SJSA1 (cell line): ENCODE results near the gene MPDU1. TPM values are rescaled to one million over a fixed set of nuclear protein-coding genes. Genes with fewer than 3 reads are reported as not detected.

Experiments used
- DNase-seq, 2 experiments: peaks; one replicate each; pipeline ENCODE4 v3.0.0-alpha.2; 2015 to 2020; ENCODE audit warnings: low spot score in 2 of 2, low read depth in 1 of 2
- H3K27ac ChIP-seq: fragments of 250-450 bp; sonication (Bioruptor Pico); 2 replicates; pipeline ENCODE4 v1.5.1; 2020; ENCODE audit warnings: mild to moderate bottlenecking, moderate library complexity
- H3K27me3 ChIP-seq: fragments of 250-450 bp; sonication (Bioruptor Pico); replicated peaks from 2 replicates; pipeline ENCODE4 v1.5.1; 2020; ENCODE audit warnings: mild to moderate bottlenecking, moderate library complexity
- H3K36me3 ChIP-seq: fragments of 250-450 bp; sonication (Bioruptor Pico); 2 replicates; pipeline ENCODE4 v1.5.1; 2020; ENCODE audit warnings: mild to moderate bottlenecking
- H3K4me1 ChIP-seq: fragments of 250-450 bp; sonication (Bioruptor Pico); replicated peaks from 2 replicates; pipeline ENCODE4 v1.6.1; 2021; ENCODE audit warnings: mild to moderate bottlenecking
- H3K4me3 ChIP-seq: fragments of 250-450 bp; sonication (Bioruptor Pico); 2 replicates; pipeline ENCODE4 v1.5.1; 2020; ENCODE audit warnings: mild to moderate bottlenecking
- H3K9me3 ChIP-seq: fragments of 250-450 bp; sonication (Bioruptor Pico); replicated peaks from 2 replicates; pipeline ENCODE4 v1.5.1; 2020; ENCODE audit warnings: mild to moderate bottlenecking
- total RNA-seq: library from RNA; depleted of rRNA; stranded (reverse); fragments of >200 nt; shearing (Covaris generic); gene quantifications from 2 replicates; pipeline ENCODE4 v1.2.3, GENCODE V29; 2014

The MPDU1 gene
- total RNA-seq, 1 experiment from 2014 or later, result 213 TPM

DNA sequence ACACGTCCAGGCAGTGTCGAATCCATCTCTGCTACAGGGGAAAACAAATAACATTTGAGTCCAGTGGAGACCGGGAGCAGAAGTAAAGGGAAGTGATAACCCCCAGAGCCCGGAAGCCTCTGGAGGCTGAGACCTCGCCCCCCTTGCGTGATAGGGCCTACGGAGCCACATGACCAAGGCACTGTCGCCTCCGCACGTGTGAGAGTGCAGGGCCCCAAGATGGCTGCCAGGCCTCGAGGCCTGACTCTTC is 11.4 kb upstream of the MPDU1 start:
- Histone ChIP-seq H3K36me3 (peaks cover 84% of the 10 kb centered on the region), H3K4me1 (peaks cover 18% of the 10 kb centered on the region), H3K27ac (peak overlapping the region; percentile 12)

DNA sequence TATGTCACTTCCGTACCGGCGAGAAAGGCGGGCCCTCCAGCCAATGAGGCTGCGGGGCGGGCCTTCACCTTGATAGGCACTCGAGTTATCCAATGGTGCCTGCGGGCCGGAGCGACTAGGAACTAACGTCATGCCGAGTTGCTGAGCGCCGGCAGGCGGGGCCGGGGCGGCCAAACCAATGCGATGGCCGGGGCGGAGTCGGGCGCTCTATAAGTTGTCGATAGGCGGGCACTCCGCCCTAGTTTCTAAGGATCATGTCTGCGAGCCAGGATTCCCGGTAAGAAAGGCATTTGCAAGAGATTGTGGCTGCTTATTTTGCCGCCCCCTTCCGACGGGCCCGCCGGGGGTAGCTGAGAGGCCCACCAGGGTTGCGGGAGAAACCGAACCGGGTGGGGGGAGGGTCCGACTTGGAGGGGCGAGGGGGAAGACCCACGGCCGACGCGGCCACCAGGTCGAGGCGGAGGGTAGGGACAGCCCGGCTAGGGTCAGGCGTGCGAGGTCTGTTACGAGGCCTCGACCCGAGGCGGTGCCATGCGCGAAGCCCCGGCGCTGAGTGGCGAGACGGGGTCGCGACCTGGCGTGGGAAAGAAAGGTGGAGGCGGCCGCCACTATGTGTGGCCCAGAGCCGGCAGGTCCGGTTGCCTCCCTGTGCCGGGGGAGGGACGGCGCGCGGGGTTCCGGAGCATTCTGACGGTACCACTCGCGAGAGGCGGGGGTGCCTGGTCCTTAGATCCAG is 10.9 kb upstream of the MPDU1 start:
- DNase-seq, result peak in 1 of 2 experiments; percentile 99
- H3K4me3 ChIP-seq, result peak overlapping the region; percentile 75
- peaks cover 18% of the 10 kb centered on the region for H3K4me1 ChIP-seq
- H3K9me3 ChIP-seq, result no peaks in the 10 kb centered on the region
- no peaks in the 10 kb centered on the region for H3K27me3 ChIP-seq
- H3K27ac ChIP-seq, result peak overlapping the region; percentile 83
- H3K36me3 ChIP-seq, result peaks cover 84% of the 10 kb centered on the region

More for the DNA sequence above, 11.4 kb upstream of the MPDU1 start:
- Histone ChIP-seq H3K9me3 (no peaks in the 10 kb centered on the region), H3K27me3 (no peaks in the 10 kb centered on the region), H3K4me3 (peak overlapping the region; percentile 75)
- DNase-seq, result peak in 1 of 2 experiments; percentile 98

GRCh38 chr17:7573324-7574080 is 10.2 kb upstream of the MPDU1 start:
- H3K27me3 ChIP-seq, result no peaks in the 10 kb centered on the region
- H3K27ac ChIP-seq, result peak overlapping the region; percentile 83
- H3K4me1 ChIP-seq, result peaks cover 18% of the 10 kb centered on the region
- H3K9me3 ChIP-seq, result no peaks in the 10 kb centered on the region
- peak overlapping the region; percentile 75 for H3K4me3 ChIP-seq
- peak; percentile 73 to 91 for DNase-seq
- H3K36me3 ChIP-seq, result peaks cover 87% of the 10 kb centered on the region

DNA sequence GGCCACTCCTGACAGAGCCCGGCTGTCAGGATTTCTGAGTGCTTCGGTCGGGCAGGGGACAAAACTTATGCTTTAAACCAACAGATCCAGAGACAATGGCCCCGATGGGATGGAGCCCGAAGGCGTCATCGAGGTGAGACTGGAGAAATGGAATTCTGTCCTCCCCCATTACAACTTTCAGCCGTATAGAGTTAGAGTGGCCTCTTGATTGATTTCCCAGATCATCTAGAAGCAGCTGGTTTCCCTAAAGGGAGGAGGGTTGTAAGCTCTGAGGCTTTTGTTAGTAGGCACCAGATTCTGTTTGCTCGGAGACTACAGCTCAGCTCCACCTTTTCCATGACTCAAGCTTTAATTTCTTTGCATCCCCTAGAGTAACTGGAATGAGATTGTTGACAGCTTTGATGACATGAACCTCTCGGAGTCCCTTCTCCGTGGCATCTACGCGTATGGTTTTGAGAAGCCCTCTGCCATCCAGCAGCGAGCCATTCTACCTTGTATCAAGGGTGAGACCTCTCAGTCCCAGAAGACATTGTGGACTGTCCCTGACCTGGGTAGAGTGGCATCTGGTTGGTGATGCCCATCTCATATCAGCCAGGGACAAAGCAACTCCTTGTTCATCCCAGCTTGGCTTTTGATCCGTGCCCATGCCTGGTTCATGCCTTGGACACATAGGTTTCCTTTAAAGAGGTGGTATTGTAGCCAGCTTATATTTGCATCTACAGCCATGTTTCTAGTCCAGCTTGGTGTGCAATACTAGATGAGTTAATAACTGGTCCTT is 9.3 kb upstream of the MPDU1 start:
- H3K27me3 ChIP-seq, result no peaks in the 10 kb centered on the region
- no peak for DNase-seq
- H3K27ac ChIP-seq, result no peak overlapping the region
- H3K4me1 ChIP-seq, result peaks cover 24% of the 10 kb centered on the region
- H3K4me3 ChIP-seq, result peak overlapping the region; percentile 75
- H3K9me3 ChIP-seq, result no peaks in the 10 kb centered on the region
- H3K36me3 ChIP-seq, result peaks cover 91% of the 10 kb centered on the region

GRCh38 chr17:7575481-7575883 is 8.2 kb upstream of the MPDU1 start:
- Histone ChIP-seq H3K9me3 (no peaks in the 10 kb centered on the region), H3K27ac (no peak overlapping the region), H3K36me3 (peaks cover 92% of the 10 kb centered on the region), H3K27me3 (no peaks in the 10 kb centered on the region), H3K4me3 (no peak overlapping the region), H3K4me1 (peaks cover 31% of the 10 kb centered on the region)
- DNase-seq, result no peak

DNA sequence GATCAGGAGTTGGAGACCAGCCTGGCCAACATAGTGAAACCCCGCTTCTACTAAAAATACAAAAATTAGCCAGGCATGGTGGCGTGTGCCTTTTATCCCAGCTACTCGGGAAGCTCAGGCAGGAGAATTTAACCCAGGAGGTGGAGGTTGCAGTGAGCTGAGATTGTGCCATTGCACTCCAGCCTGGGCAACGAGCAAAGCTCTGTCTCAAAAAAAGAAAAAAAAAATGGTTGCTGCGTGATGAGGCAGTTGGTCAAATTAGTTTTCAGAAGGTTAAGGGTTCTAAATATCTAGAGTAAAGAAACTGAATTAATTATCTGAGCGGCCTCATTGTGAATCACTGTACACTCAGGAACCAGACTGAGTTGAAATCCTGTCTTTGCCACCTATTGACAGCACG is 7.7 kb upstream of the MPDU1 start:
- Histone ChIP-seq H3K9me3 (no peaks in the 10 kb centered on the region), H3K27me3 (no peaks in the 10 kb centered on the region), H3K4me3 (no peak overlapping the region), H3K36me3 (peaks cover 92% of the 10 kb centered on the region), H3K27ac (no peak overlapping the region), H3K4me1 (peaks cover 31% of the 10 kb centered on the region)
- DNase-seq, result no peak

GRCh38 chr17:7576432-7576937 is 7.2 kb upstream of the MPDU1 start:
- Histone ChIP-seq H3K27ac (no peak overlapping the region), H3K9me3 (no peaks in the 10 kb centered on the region), H3K4me3 (no peak overlapping the region), H3K27me3 (no peaks in the 10 kb centered on the region), H3K36me3 (peaks cover 87% of the 10 kb centered on the region), H3K4me1 (peaks cover 31% of the 10 kb centered on the region)
- no peak for DNase-seq

DNA sequence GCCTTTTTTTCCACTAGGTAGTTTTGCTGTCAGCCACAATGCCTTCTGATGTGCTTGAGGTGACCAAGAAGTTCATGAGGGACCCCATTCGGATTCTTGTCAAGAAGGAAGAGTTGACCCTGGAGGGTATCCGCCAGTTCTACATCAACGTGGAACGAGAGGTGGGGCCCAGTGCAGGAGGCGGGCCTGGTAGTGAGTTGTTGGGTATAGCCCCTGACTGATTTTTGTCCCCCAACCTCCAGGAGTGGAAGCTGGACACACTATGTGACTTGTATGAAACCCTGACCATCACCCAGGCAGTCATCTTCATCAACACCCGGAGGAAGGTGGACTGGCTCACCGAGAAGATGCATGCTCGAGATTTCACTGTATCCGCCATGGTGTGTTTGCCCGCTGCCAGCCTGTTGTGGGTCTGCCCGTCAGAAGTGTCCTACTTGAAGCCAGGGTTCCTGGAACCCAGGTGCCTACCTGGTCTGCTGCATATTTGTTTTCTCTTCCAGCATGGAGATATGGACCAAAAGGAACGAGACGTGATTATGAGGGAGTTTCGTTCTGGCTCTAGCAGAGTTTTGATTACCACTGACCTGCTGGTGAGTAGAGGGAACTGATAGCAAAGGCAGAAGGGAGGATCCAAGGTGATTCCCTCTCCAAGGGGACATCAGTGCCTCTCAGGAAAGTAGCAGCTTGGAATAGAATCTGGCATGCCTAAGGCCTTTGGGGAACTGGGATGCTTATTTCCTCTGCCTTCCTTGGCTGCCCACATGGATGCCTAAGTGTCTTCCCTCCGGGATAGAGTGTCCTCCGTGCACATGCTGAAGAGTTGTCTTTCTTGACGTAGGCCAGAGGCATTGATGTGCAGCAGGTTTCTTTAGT is 6.1 kb upstream of the MPDU1 start:
- Histone ChIP-seq H3K9me3 (no peaks in the 10 kb centered on the region), H3K4me3 (no peak overlapping the region), H3K4me1 (peaks cover 29% of the 10 kb centered on the region), H3K27me3 (no peaks in the 10 kb centered on the region), H3K36me3 (peaks cover 89% of the 10 kb centered on the region), H3K27ac (no peak overlapping the region)
- no peak for DNase-seq

DNA sequence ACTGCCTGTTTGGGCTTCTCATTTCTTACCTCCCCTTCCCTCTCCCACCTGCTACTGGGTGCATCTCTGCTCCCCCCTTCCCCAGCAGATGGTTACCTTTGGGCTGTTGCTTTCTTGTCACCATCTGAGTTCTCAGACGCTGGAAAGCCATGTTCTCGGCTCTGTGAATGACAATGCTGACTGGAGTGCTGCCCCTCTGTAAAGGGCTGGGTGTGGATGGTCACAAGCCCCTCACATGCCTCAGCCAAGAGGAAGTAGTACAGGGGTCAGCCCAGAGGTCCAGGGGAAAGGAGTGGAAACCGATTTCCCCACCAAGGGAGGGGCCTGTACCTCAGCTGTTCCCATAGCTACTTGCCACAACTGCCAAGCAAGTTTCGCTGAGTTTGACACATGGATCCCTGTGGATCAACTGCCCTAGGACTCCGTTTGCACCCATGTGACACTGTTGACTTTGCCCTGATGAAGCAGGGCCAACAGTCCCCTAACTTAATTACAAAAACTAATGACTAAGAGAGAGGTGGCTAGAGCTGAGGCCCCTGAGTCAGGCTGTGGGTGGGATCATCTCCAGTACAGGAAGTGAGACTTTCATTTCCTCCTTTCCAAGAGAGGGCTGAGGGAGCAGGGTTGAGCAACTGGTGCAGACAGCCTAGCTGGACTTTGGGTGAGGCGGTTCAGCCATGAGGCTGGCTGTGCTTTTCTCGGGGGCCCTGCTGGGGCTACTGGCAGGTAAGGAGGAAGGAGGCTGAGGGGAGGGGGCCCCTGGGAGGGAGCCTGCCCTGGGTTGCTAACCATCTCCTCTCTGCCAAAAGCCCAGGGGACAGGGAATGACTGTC is 4.4 kb upstream of the MPDU1 start, which contains the start of gene CD68:
CD68 (plus strand) TSS at position 638 of the 833 bp plus-strand sequence; CDS start at position 678, 40 bp downstream.
- H3K4me1 ChIP-seq, result peaks cover 38% of the 10 kb centered on the region

DNA sequence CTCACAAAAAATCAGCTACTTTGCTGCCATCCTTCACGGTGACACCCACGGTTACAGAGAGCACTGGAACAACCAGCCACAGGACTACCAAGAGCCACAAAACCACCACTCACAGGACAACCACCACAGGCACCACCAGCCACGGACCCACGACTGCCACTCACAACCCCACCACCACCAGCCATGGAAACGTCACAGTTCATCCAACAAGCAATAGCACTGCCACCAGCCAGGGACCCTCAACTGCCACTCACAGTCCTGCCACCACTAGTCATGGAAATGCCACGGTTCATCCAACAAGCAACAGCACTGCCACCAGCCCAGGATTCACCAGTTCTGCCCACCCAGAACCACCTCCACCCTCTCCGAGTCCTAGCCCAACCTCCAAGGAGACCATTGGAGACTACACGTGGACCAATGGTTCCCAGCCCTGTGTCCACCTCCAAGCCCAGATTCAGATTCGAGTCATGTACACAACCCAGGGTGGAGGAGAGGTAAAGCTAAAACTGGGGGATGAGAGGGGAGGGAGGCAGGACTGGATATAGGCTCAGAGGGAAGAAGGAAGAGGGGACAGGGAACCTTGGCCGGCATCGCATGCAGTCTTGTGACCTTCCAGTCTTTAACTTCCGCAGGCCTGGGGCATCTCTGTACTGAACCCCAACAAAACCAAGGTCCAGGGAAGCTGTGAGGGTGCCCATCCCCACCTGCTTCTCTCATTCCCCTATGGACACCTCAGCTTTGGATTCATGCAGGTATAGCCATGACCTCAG is 3.6 kb upstream of the MPDU1 start:
- no peak for DNase-seq
- Histone ChIP-seq H3K36me3 (peaks cover 72% of the 10 kb centered on the region), H3K4me3 (no peak overlapping the region), H3K4me1 (peaks cover 38% of the 10 kb centered on the region), H3K27ac (peak overlapping the region; percentile 18), H3K27me3 (no peaks in the 10 kb centered on the region), H3K9me3 (no peaks in the 10 kb centered on the region)

More for the DNA sequence above, 4.4 kb upstream of the MPDU1 start, which contains the start of gene CD68:
- Histone ChIP-seq H3K27me3 (no peaks in the 10 kb centered on the region), H3K9me3 (no peaks in the 10 kb centered on the region), H3K27ac (peak within 1 kb of the TSS; percentile 18), H3K36me3 (peaks cover 80% of the 10 kb centered on the region), H3K4me3 (no peak within 1 kb of the TSS)
- DNase-seq, result peak; percentile 73 to 75

DNA sequence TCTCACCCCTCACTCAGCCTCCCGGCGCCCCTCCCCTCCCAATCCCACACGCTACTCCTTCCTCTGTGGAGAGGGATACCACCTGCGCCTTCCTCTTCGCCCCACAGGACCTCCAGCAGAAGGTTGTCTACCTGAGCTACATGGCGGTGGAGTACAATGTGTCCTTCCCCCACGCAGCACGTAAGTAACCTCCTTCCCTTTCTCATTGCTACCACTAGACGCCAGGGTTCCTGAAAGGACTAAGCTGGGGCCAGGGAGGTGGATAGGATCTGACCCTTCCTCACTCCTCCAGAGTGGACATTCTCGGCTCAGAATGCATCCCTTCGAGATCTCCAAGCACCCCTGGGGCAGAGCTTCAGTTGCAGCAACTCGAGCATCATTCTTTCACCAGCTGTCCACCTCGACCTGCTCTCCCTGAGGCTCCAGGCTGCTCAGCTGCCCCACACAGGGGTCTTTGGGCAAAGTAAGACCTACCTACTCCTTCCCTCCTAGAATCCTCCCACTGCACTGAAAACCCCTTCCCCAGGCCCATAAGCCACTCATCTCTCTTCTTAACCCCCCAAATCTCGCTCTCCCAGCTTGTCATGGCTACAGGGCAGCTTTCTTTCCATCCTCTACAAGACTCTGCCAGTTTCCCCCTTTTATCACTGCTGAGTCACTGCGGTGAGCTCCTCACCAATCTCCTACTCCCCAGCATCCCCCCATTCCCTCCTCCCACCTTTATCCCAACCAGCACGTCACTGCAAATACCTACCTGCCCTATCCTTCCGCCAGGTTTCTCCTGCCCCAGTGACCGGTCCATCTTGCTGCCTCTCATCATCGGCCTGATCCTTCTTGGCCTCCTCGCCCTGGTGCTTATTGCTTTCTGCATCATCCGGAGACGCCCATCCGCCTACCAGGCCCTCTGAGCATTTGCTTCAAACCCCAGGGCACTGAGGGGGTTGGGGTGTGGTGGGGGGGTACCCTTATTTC is 2.8 kb upstream of the MPDU1 start:
- no peak overlapping the region for H3K27ac ChIP-seq
- H3K9me3 ChIP-seq, result no peaks in the 10 kb centered on the region
- H3K4me1 ChIP-seq, result peaks cover 33% of the 10 kb centered on the region
- no peaks in the 10 kb centered on the region for H3K27me3 ChIP-seq
- DNase-seq, result no peak
- H3K4me3 ChIP-seq, result no peak overlapping the region
- H3K36me3 ChIP-seq, result peaks cover 68% of the 10 kb centered on the region
